ENCODE results near the gene LUC7L3.

LUC7L3 gene

GRCh38 chr17:50766222-50767023 is 47.0 kb downstream of the LUC7L3 start:
- Histone ChIP-seq H3K9me3 (ENCODE audit: control insufficient read depth in 1 of 2, low read length in 2 of 2) (no peaks in the 10 kb centered on the region), H3K27ac (ENCODE audit: low read length) (peak overlapping the region; percentile 80), H3K36me3 (ENCODE audit: control insufficient read depth in 1 of 2, insufficient read depth in 2 of 2, low read length in 2 of 2) (no peaks in the 10 kb centered on the region), H3K27me3 (ENCODE audit: low read depth, low read length) (no peaks in the 10 kb centered on the region), H3K4me1 (ENCODE audit: control insufficient read depth in 1 of 2, insufficient read depth in 2 of 2, low read length in 2 of 2) (peaks cover 24 to 31% of the 10 kb centered on the region in 2 donors), H3K4me3 (ENCODE audit: low read depth in 1 of 2, low read length in 2 of 2) (peak overlapping the region in 1 of 2 donors; percentile 56)

- Histone ChIP-seq H3K4me3 (ENCODE audit: low read depth in 1 of 2, low read length in 2 of 2) (peak overlapping the region in 1 of 2 donors; percentile 56), H3K9me3 (ENCODE audit: control insufficient read depth in 1 of 2, low read length in 2 of 2) (no peaks in the 10 kb centered on the region), H3K27ac (ENCODE audit: low read length) (peak overlapping the region; percentile 80), H3K4me1 (ENCODE audit: control insufficient read depth in 1 of 2, insufficient read depth in 2 of 2, low read length in 2 of 2) (peaks cover 24 to 31% of the 10 kb centered on the region in 2 donors), H3K27me3 (ENCODE audit: low read depth, low read length) (no peaks in the 10 kb centered on the region), H3K36me3 (ENCODE audit: control insufficient read depth in 1 of 2, insufficient read depth in 2 of 2, low read length in 2 of 2) (no peaks in the 10 kb centered on the region)
Observed at GRCh38 chr17:50767030-50767429, 47.6 kb downstream of the LUC7L3 start.

- H3K9me3 ChIP-seq (ENCODE audit: control insufficient read depth in 1 of 2, low read length in 2 of 2), result no peaks in the 10 kb centered on the region
- H3K36me3 ChIP-seq (ENCODE audit: control insufficient read depth in 1 of 2, insufficient read depth in 2 of 2, low read length in 2 of 2), result no peaks in the 10 kb centered on the region
- H3K4me3 ChIP-seq (ENCODE audit: low read depth in 1 of 2, low read length in 2 of 2), result peak within 1 kb of the TSS in 1 of 2 donors; percentile 56
- H3K4me1 ChIP-seq (ENCODE audit: control insufficient read depth in 1 of 2, insufficient read depth in 2 of 2, low read length in 2 of 2), result peaks cover 24 to 31% of the 10 kb centered on the region in 2 donors
- no peaks in the 10 kb centered on the region for H3K27me3 ChIP-seq (ENCODE audit: low read depth, low read length)
- peak within 1 kb of the TSS; percentile 80 for H3K27ac ChIP-seq (ENCODE audit: low read length)
Observed at GRCh38 chr17:50767446-50767845, 48.0 kb downstream of the LUC7L3 start, which contains the start of gene ANKRD40CL. TSS of gene ANKRD40CL (minus strand) at chr17:50767518. CDS start at chr17:50766913, 605 bp downstream.

- no peaks in the 10 kb centered on the region for H3K36me3 ChIP-seq (ENCODE audit: control insufficient read depth in 1 of 2, insufficient read depth in 2 of 2, low read length in 2 of 2)
- H3K27ac ChIP-seq (ENCODE audit: low read length), result no peak overlapping the region
- H3K27me3 ChIP-seq (ENCODE audit: low read depth, low read length), result no peaks in the 10 kb centered on the region
- no peak overlapping the region for H3K4me3 ChIP-seq (ENCODE audit: low read depth in 1 of 2, low read length in 2 of 2)
- H3K9me3 ChIP-seq (ENCODE audit: control insufficient read depth in 1 of 2, low read length in 2 of 2), result no peaks in the 10 kb centered on the region
- peaks cover 23 to 27% of the 10 kb centered on the region in 2 donors for H3K4me1 ChIP-seq (ENCODE audit: control insufficient read depth in 1 of 2, insufficient read depth in 2 of 2, low read length in 2 of 2)
Observed at GRCh38 chr17:50768346-50768761, 49.0 kb downstream of the LUC7L3 start.

- no peak overlapping the region for H3K27ac ChIP-seq (ENCODE audit: low read length)
- H3K9me3 ChIP-seq (ENCODE audit: control insufficient read depth in 1 of 2, low read length in 2 of 2), result no peaks in the 10 kb centered on the region
- peaks cover 8 to 12% of the 10 kb centered on the region in 2 donors for H3K4me1 ChIP-seq (ENCODE audit: control insufficient read depth in 1 of 2, insufficient read depth in 2 of 2, low read length in 2 of 2)
- H3K4me3 ChIP-seq (ENCODE audit: low read depth in 1 of 2, low read length in 2 of 2), result no peak overlapping the region
- H3K27me3 ChIP-seq (ENCODE audit: low read depth, low read length), result no peaks in the 10 kb centered on the region
- no peaks in the 10 kb centered on the region for H3K36me3 ChIP-seq (ENCODE audit: control insufficient read depth in 1 of 2, insufficient read depth in 2 of 2, low read length in 2 of 2)
Observed at GRCh38 chr17:50769884-50770283, 50.5 kb downstream of the LUC7L3 start.

GRCh38 chr17:50770346-50770745 is 50.9 kb downstream of the LUC7L3 start:
- H3K36me3 ChIP-seq (ENCODE audit: control insufficient read depth in 1 of 2, insufficient read depth in 2 of 2, low read length in 2 of 2), result no peaks in the 10 kb centered on the region
- H3K4me3 ChIP-seq (ENCODE audit: low read depth in 1 of 2, low read length in 2 of 2), result no peak overlapping the region
- peaks cover 4 to 7% of the 10 kb centered on the region in 2 donors for H3K4me1 ChIP-seq (ENCODE audit: control insufficient read depth in 1 of 2, insufficient read depth in 2 of 2, low read length in 2 of 2)
- H3K9me3 ChIP-seq (ENCODE audit: control insufficient read depth in 1 of 2, low read length in 2 of 2), result no peaks in the 10 kb centered on the region
- no peak overlapping the region for H3K27ac ChIP-seq (ENCODE audit: low read length)
- H3K27me3 ChIP-seq (ENCODE audit: low read depth, low read length), result no peaks in the 10 kb centered on the region

GRCh38 chr17:50771991-50772785 is 52.8 kb downstream of the LUC7L3 start:
- H3K4me3 ChIP-seq (ENCODE audit: low read depth in 1 of 2, low read length in 2 of 2), result no peak overlapping the region
- H3K36me3 ChIP-seq (ENCODE audit: control insufficient read depth in 1 of 2, insufficient read depth in 2 of 2, low read length in 2 of 2), result no peaks in the 10 kb centered on the region
- H3K9me3 ChIP-seq (ENCODE audit: control insufficient read depth in 1 of 2, low read length in 2 of 2), result no peaks in the 10 kb centered on the region
- no peaks in the 10 kb centered on the region for H3K4me1 ChIP-seq (ENCODE audit: control insufficient read depth in 1 of 2, insufficient read depth in 2 of 2, low read length in 2 of 2)
- no peaks in the 10 kb centered on the region for H3K27me3 ChIP-seq (ENCODE audit: low read depth, low read length)
- H3K27ac ChIP-seq (ENCODE audit: low read length), result no peak overlapping the region

GRCh38 chr17:50774225-50774803 is 54.9 kb downstream of the LUC7L3 start:
- Histone ChIP-seq H3K27ac (ENCODE audit: low read length) (no peak overlapping the region), H3K4me3 (ENCODE audit: low read depth in 1 of 2, low read length in 2 of 2) (no peak overlapping the region), H3K4me1 (ENCODE audit: control insufficient read depth in 1 of 2, insufficient read depth in 2 of 2, low read length in 2 of 2) (no peaks in the 10 kb centered on the region), H3K36me3 (ENCODE audit: control insufficient read depth in 1 of 2, insufficient read depth in 2 of 2, low read length in 2 of 2) (no peaks in the 10 kb centered on the region), H3K9me3 (ENCODE audit: control insufficient read depth in 1 of 2, low read length in 2 of 2) (no peaks in the 10 kb centered on the region), H3K27me3 (ENCODE audit: low read depth, low read length) (no peaks in the 10 kb centered on the region)

GRCh38 chr17:50775926-50776325 is 56.5 kb downstream of the LUC7L3 start:
- no peaks in the 10 kb centered on the region for H3K27me3 ChIP-seq (ENCODE audit: low read depth, low read length)

GRCh38 chr17:50778471-50778870 is 59.1 kb downstream of the LUC7L3 start:
- no peaks in the 10 kb centered on the region for H3K27me3 ChIP-seq (ENCODE audit: low read depth, low read length)
- H3K4me1 ChIP-seq (ENCODE audit: control insufficient read depth in 1 of 2, insufficient read depth in 2 of 2, low read length in 2 of 2), result no peaks in the 10 kb centered on the region
- H3K36me3 ChIP-seq (ENCODE audit: control insufficient read depth in 1 of 2, insufficient read depth in 2 of 2, low read length in 2 of 2), result no peaks in the 10 kb centered on the region
- H3K4me3 ChIP-seq (ENCODE audit: low read depth in 1 of 2, low read length in 2 of 2), result no peak overlapping the region
- no peaks in the 10 kb centered on the region for H3K9me3 ChIP-seq (ENCODE audit: control insufficient read depth in 1 of 2, low read length in 2 of 2)
- H3K27ac ChIP-seq (ENCODE audit: low read length), result no peak overlapping the region

More at GRCh38 chr17:50775926-50776325, 56.5 kb downstream of the LUC7L3 start:
- Histone ChIP-seq H3K9me3 (ENCODE audit: control insufficient read depth in 1 of 2, low read length in 2 of 2) (no peaks in the 10 kb centered on the region), H3K4me3 (ENCODE audit: low read depth in 1 of 2, low read length in 2 of 2) (no peak overlapping the region), H3K27ac (ENCODE audit: low read length) (no peak overlapping the region), H3K36me3 (ENCODE audit: control insufficient read depth in 1 of 2, insufficient read depth in 2 of 2, low read length in 2 of 2) (no peaks in the 10 kb centered on the region), H3K4me1 (ENCODE audit: control insufficient read depth in 1 of 2, insufficient read depth in 2 of 2, low read length in 2 of 2) (no peaks in the 10 kb centered on the region)

GRCh38 chr17:50778988-50779387 is 59.6 kb downstream of the LUC7L3 start:
- Histone ChIP-seq H3K9me3 (ENCODE audit: control insufficient read depth in 1 of 2, low read length in 2 of 2) (no peaks in the 10 kb centered on the region), H3K27me3 (ENCODE audit: low read depth, low read length) (no peaks in the 10 kb centered on the region), H3K27ac (ENCODE audit: low read length) (no peak overlapping the region), H3K4me1 (ENCODE audit: control insufficient read depth in 1 of 2, insufficient read depth in 2 of 2, low read length in 2 of 2) (no peaks in the 10 kb centered on the region), H3K4me3 (ENCODE audit: low read depth in 1 of 2, low read length in 2 of 2) (no peak overlapping the region), H3K36me3 (ENCODE audit: control insufficient read depth in 1 of 2, insufficient read depth in 2 of 2, low read length in 2 of 2) (no peaks in the 10 kb centered on the region)
